ENCODE results near the gene SPDL1.

Gene SPDL1

GRCh38 chr5:169545762-169546161 is 37.8 kb upstream of the SPDL1 start:
- no peak for TF ChIP-seq CTCF (IDR thresholded peaks at IDR 0.05; ENCODE audit: control insufficient read depth, extremely low read depth, insufficient read depth)
- no peak for DNase-seq (ENCODE audit: low read depth)
- H3K4me3 ChIP-seq (ENCODE audit: low read depth, low read length), result no peak overlapping the region

- TF ChIP-seq CTCF (IDR thresholded peaks at IDR 0.05; ENCODE audit: control insufficient read depth, extremely low read depth, insufficient read depth), result no peak
- no peak overlapping the region for H3K4me3 ChIP-seq (ENCODE audit: low read depth, low read length)
- no peak for DNase-seq (ENCODE audit: low read depth)
These were observed 37.2 kb upstream of the SPDL1 start for GRCh38 chr5:169546346-169546745.

GRCh38 chr5:169547508-169547907 is 36.1 kb upstream of the SPDL1 start:
- no peak for DNase-seq (ENCODE audit: low read depth)
- no peak overlapping the region for H3K4me3 ChIP-seq (ENCODE audit: low read depth, low read length)
- no peak for TF ChIP-seq CTCF (IDR thresholded peaks at IDR 0.05; ENCODE audit: control insufficient read depth, extremely low read depth, insufficient read depth)

- peak; percentile 37 for DNase-seq (ENCODE audit: low read depth)
- peak; percentile 64 for TF ChIP-seq CTCF (IDR thresholded peaks at IDR 0.05; ENCODE audit: control insufficient read depth, extremely low read depth, insufficient read depth)
- no peak overlapping the region for H3K4me3 ChIP-seq (ENCODE audit: low read depth, low read length)
These were observed 35.3 kb upstream of the SPDL1 start for GRCh38 chr5:169548315-169548714.

GRCh38 chr5:169549453-169550100 is 34.0 kb upstream of the SPDL1 start:
- no peak for TF ChIP-seq CTCF (IDR thresholded peaks at IDR 0.05; ENCODE audit: control insufficient read depth, extremely low read depth, insufficient read depth)
- no peak for DNase-seq (ENCODE audit: low read depth)
- H3K4me3 ChIP-seq (ENCODE audit: low read depth, low read length), result no peak overlapping the region

- TF ChIP-seq CTCF (IDR thresholded peaks at IDR 0.05; ENCODE audit: control insufficient read depth, extremely low read depth, insufficient read depth), result no peak
- no peak for DNase-seq (ENCODE audit: low read depth)
These were observed 33.3 kb upstream of the SPDL1 start for GRCh38 chr5:169550227-169550626.

GRCh38 chr5:169551146-169551545 is 32.4 kb upstream of the SPDL1 start:
- no peak for DNase-seq (ENCODE audit: low read depth)
- TF ChIP-seq CTCF (IDR thresholded peaks at IDR 0.05; ENCODE audit: control insufficient read depth, extremely low read depth, insufficient read depth), result no peak
- H3K4me3 ChIP-seq (ENCODE audit: low read depth, low read length), result no peak overlapping the region

More at GRCh38 chr5:169550227-169550626, 33.3 kb upstream of the SPDL1 start:
- H3K4me3 ChIP-seq (ENCODE audit: low read depth, low read length), result no peak overlapping the region

Data from LNCaP clone FGC (cell line).